A549 (cell line): ENCODE measurements around the gene RIIAD1. TPM values are rescaled to one million over a fixed set of nuclear protein-coding genes. Genes with fewer than 3 reads are reported as not detected.
"Not testable (repeated sequence)": the region's sequence is repeated elsewhere in the genome, so short reads cannot be mapped to it uniquely, and the experiment has no call there.

ENCODE experiments used
- ATAC-seq, 2 experiments: fragments of 200-7000 bp in 1 of 2; fragments of >200 bp in 1 of 2; cut with Nextera tagmentation in 1 of 2; cut with Tn5 transposase in 1 of 2; 3 replicates each; pipeline versions ENCODE4 v1.8.0 to v1.9.1; 2018 to 2020; ENCODE audit warnings: mild to moderate bottlenecking in 1 of 2, moderate library complexity in 1 of 2
- CTCF ChIA-PET: fragments of 300-600 bp; sonication (Branson Sonifier 250); formaldehyde crosslinking; extraction: SDS; loops from one replicate; lab custom pipeline; 2021; ENCODE audit warnings: antibody characterized with exemption, inconsistent platforms; lab: Yijun Ruan, JAX
- POLR2A ChIA-PET: fragments of 350-600 bp; formaldehyde crosslinking; extraction: SDS; loops from one replicate; lab custom pipeline; 2021; ENCODE audit warnings: antibody characterized with exemption, inconsistent platforms; lab: Yijun Ruan, JAX
- DNase-seq, 2 experiments: peaks; one replicate each; pipeline versions ENCODE4 v3.0.0 to v3.0.0-alpha.2; 2011 to 2016; ENCODE audit warnings: low read depth in 1 of 2, low spot score in 1 of 2
- FAIRE-seq: peaks from 2 replicates; lab custom pipeline; 2011; peaks lifted over from hg19 to GRCh38; lab: Jason Lieb, UNC
- H3K27ac ChIP-seq, 2 experiments: fragments of >200 bp; sonication (Bioruptor Twin); formaldehyde crosslinking; 3 replicates each; pipeline ENCODE4 v1.5.1; 2016 to 2017
- H3K4me1 ChIP-seq: fragments of >200 bp; sonication (Bioruptor Twin); formaldehyde crosslinking; 3 replicates; pipeline ENCODE4 v1.6.1; 2016
- H3K4me2 ChIP-seq: fragments of >200 bp; sonication (Bioruptor Twin); formaldehyde crosslinking; 3 replicates; pipeline ENCODE4 v1.6.1; 2016
- H3K4me3 ChIP-seq: fragments of >200 bp; sonication (Bioruptor Twin); formaldehyde crosslinking; 3 replicates; pipeline ENCODE4 v1.5.1; 2016
- H3K9me3 ChIP-seq: fragments of >200 bp; sonication (Bioruptor Twin); formaldehyde crosslinking; 3 replicates; pipeline ENCODE4 v1.6.1; 2016
- BHLHE40 ChIP-seq: IDR thresholded peaks from 2 replicates; pipeline ENCODE4 v1.6.1; 2012; ENCODE audit warnings: low read depth, low read length, inconsistent platforms
- FOSL2 ChIP-seq, 2 experiments: fragments of 450-650 bp in 1 of 2; fragments of >200 bp in 1 of 2; sonication (Bioruptor Twin) in 1 of 2; formaldehyde crosslinking; IDR thresholded peaks; 2 replicates each; pipeline versions ENCODE4 v1.5.0 to v1.6.1; 2016 to 2020; ENCODE audit warnings: mild to moderate bottlenecking in 1 of 2, moderate library complexity in 1 of 2
- FOXS1 ChIP-seq: fragments of 250-450 bp; sonication (Bioruptor Pico); IDR thresholded peaks from 2 replicates; pipeline ENCODE4 v1.5.0; 2020; ENCODE audit warnings: mild to moderate bottlenecking, moderate library complexity
- GATA3 ChIP-seq: IDR thresholded peaks from 2 replicates; pipeline ENCODE4 v1.6.1; 2012; ENCODE audit warnings: borderline replicate concordance
- HOXB13 ChIP-seq: fragments of 250-450 bp; sonication (Bioruptor Pico); IDR thresholded peaks from 2 replicates; pipeline ENCODE4 v1.5.0; 2020; ENCODE audit warnings: low read depth, mild to moderate bottlenecking, moderate library complexity
- JUNB ChIP-seq: fragments of >200 bp; sonication (Bioruptor Twin); formaldehyde crosslinking; IDR thresholded peaks from 2 replicates; pipeline ENCODE4 v1.6.1; 2016
- MAZ ChIP-seq: fragments of 150-350 bp; IDR thresholded peaks from 2 replicates; pipeline ENCODE4 v1.6.1; 2014; ENCODE audit warnings: antibody characterized with exemption, low read depth, low read length, borderline replicate concordance
- MYC ChIP-seq: IDR thresholded peaks from 2 replicates; pipeline ENCODE4 v1.6.1; 2012; ENCODE audit warnings: mild to moderate bottlenecking, inconsistent platforms, low read length, improper control_type of control experiment, borderline replicate concordance
- NFE2L2 ChIP-seq: fragments of 150-350 bp; conservative IDR thresholded peaks from 2 replicates; pipeline ENCODE4 v1.6.1; 2014; ENCODE audit warnings: low read length
- NPAS2 ChIP-seq: fragments of 250-450 bp; sonication (Bioruptor Pico); IDR thresholded peaks from 2 replicates; pipeline ENCODE4 v1.8.0; 2022; ENCODE audit warnings: mild to moderate bottlenecking, moderate library complexity, borderline replicate concordance
- PHF8 ChIP-seq: fragments of 200-600 bp; sonication (generic); IDR thresholded peaks from 2 replicates; pipeline ENCODE4 v1.6.1; 2016; ENCODE audit warnings: low read depth, mild to moderate bottlenecking, antibody characterized with exemption, moderate library complexity, borderline replicate concordance
- RAD21 ChIP-seq, 2 experiments: fragments of >200 bp in 1 of 2; sonication (Bioruptor Twin) in 1 of 2; formaldehyde crosslinking in 1 of 2; IDR thresholded peaks in 1 of 2; conservative IDR thresholded peaks in 1 of 2; 2 replicates in 1 of 2; 3 replicates in 1 of 2; pipeline ENCODE4 v1.6.1; 2012 to 2018; ENCODE audit warnings: inconsistent platforms in 1 of 2
- RCOR1 ChIP-seq: fragments of 150-350 bp; IDR thresholded peaks from 2 replicates; pipeline ENCODE4 v1.6.1; 2014; ENCODE audit warnings: antibody characterized with exemption, low read length, low read depth
- SMC3 ChIP-seq: fragments of >200 bp; sonication (Bioruptor Twin); formaldehyde crosslinking; IDR thresholded peaks from 3 replicates; pipeline ENCODE4 v1.6.1; 2018; ENCODE audit warnings: inconsistent platforms
- SREBF2 ChIP-seq: fragments of 450-650 bp; IDR thresholded peaks from 2 replicates; pipeline ENCODE4 v1.6.1; 2014; ENCODE audit warnings: mild to moderate bottlenecking, moderate library complexity
- TFCP2L1 ChIP-seq: fragments of 250-450 bp; sonication (Bioruptor Pico); IDR thresholded peaks from 2 replicates; pipeline ENCODE4 v1.5.0; 2021; ENCODE audit warnings: mild to moderate bottlenecking
- TP53 ChIP-seq: fragments of 250-450 bp; sonication (Bioruptor Pico); IDR thresholded peaks from 2 replicates; pipeline ENCODE4 v1.5.0; 2021; ENCODE audit warnings: mild to moderate bottlenecking, moderate library complexity
- ZC3H11A ChIP-seq: fragments of 450-650 bp; IDR thresholded peaks from 2 replicates; pipeline ENCODE4 v1.6.1; 2014; ENCODE audit warnings: antibody characterized with exemption, mild to moderate bottlenecking
- ZFP36 ChIP-seq: fragments of 450-650 bp; IDR thresholded peaks from 2 replicates; pipeline ENCODE4 v1.6.1; 2014; ENCODE audit warnings: borderline replicate concordance; ENCODE audit not compliant: partially characterized antibody
- ZNF302 ChIP-seq: fragments of 250-450 bp; sonication (Bioruptor Pico); IDR thresholded peaks from 2 replicates; pipeline ENCODE4 v1.9.0; 2021; ENCODE audit warnings: inconsistent platforms, mild to moderate bottlenecking, moderate library complexity
- WGBS: methylation state at CpG from one replicate; pipeline ENCODE4 v1.1.6; 2017; ENCODE audit errors: missing lambda C conversion rate; 5-methylcytosine and 5-hydroxymethylcytosine counted together
- polyA plus RNA-seq, 4 experiments: library from polyadenylated mRNA; depleted of rRNA in 3 of 4; stranded (reverse); fragments of >200 nt; fragmentation: RNase III in 1 of 4; extraction: RNeasy Plus Mini Kit Qiagen cat#74134 plus additional on column Dnase treatment in 1 of 4; gene quantifications; 2 replicates in 3 of 4; 3 replicates in 1 of 4; pipeline ENCODE4 v1.2.3, GENCODE V29; 2011 to 2017
- TF ChIP-seq, protein P1 (sequence below): fragments of 250-450 bp; sonication (Bioruptor Pico); IDR thresholded peaks from 2 replicates; pipeline ENCODE4 v1.5.0; 2020; ENCODE audit warnings: low read depth, mild to moderate bottlenecking, moderate library complexity
- TF ChIP-seq, protein P2 (sequence below): fragments of >200 bp; sonication (Bioruptor Twin); formaldehyde crosslinking; IDR thresholded peaks from 3 replicates; pipeline ENCODE4 v1.6.1; 2016
- TF ChIP-seq, protein P3 (sequence below): fragments of 250-450 bp; sonication (Bioruptor Pico); IDR thresholded peaks from 2 replicates; pipeline ENCODE4 v1.5.0; 2021; ENCODE audit warnings: mild to moderate bottlenecking, moderate library complexity, borderline replicate concordance

RIIAD1 gene
- polyA plus RNA-seq, 2 of the 4 experiments (the other 2 are of a cell fraction) = not detected

DNA sequence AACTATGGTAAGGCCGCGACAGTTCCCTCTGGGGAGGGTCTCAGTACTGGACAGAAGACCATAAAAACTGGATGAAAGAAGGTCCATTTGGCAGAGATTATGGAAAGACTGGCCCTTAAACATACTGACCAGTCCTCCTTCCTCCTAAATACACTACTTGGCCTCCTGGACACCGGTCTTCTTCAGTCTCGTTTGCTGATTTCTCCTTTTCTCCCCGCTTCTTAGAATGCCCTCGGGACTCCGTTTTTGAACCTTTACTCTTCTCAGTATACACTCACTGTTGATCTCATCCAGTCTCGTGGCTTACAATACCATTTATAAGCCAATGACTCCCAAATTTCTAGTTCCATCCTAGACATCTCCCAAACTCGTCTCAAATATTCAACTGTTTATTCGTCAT lies 42.7 kb downstream of the RIIAD1 start (continued):
- no peak for TF ChIP-seq TP53 (CRISPR knock-in tag)
- TF ChIP-seq, protein P1, sequence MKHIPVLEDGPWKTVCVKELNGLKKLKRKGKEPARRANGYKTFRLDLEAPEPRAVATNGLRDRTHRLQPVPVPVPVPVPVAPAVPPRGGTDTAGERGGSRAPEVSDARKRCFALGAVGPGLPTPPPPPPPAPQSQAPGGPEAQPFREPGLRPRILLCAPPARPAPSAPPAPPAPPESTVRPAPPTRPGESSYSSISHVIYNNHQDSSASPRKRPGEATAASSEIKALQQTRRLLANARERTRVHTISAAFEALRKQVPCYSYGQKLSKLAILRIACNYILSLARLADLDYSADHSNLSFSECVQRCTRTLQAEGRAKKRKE (CRISPR knock-in tag) = no peak
- TF ChIP-seq SREBF2 = no peak
- TF ChIP-seq PHF8 = no peak
- TF ChIP-seq GATA3 = no peak
- TF ChIP-seq RCOR1 = no peak
- TF ChIP-seq NPAS2 (CRISPR knock-in tag) = no peak
- TF ChIP-seq TFCP2L1 = no peak
- TF ChIP-seq JUNB = no peak
- TF ChIP-seq MYC = no peak
- no peak for TF ChIP-seq SMC3
- TF ChIP-seq FOXS1 (CRISPR knock-in tag) = no peak
- TF ChIP-seq HOXB13 (CRISPR knock-in tag) = no peak
- TF ChIP-seq, protein P2, sequence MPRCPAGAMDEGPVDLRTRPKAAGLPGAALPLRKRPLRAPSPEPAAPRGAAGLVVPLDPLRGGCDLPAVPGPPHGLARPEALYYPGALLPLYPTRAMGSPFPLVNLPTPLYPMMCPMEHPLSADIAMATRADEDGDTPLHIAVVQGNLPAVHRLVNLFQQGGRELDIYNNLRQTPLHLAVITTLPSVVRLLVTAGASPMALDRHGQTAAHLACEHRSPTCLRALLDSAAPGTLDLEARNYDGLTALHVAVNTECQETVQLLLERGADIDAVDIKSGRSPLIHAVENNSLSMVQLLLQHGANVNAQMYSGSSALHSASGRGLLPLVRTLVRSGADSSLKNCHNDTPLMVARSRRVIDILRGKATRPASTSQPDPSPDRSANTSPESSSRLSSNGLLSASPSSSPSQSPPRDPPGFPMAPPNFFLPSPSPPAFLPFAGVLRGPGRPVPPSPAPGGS = no peak
- TF ChIP-seq, all 56 proteins: peak for 0

DNA sequence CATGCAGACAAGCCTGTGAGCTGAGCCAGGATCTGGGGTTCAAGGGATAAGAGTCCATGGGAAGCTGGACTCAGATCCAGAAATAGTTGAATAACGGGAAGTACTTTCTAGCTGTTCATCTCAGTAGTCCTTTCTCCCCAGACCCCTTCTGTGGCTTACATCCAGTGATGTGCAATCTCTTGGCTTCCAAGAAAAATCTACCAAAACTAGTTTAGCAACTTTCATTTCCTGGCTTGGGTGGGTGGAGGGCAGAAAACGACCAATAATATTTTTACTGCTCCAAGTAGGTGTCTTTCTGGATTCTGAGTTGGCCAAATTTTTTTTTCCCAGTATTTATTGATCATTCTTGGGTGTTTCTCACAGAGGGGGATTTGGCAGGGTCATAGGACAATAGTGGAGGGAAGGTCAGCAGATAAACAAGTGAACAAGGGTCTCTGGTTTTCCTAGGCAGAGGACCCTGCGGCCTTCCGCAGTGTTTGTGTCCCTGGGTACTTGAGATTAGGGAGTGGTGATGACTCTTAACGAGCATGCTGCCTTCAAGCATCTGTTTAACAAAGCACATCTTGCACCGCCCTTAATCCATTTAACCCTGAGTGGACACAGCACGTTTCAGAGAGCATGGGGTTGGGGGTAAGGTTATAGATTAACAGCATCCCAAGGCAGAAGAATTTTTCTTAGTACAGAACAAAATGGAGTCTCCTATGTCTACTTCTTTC lies 47.2 kb downstream of the RIIAD1 start:
- ATAC-seq, DNase-seq, FAIRE-seq, H3K27ac ChIP-seq, POLR2A ChIA-PET, H3K4me2 ChIP-seq, H3K9me3 ChIP-seq, H3K4me3 ChIP-seq, H3K4me1 ChIP-seq: not testable (repeated sequence)
- WGBS = 49% methylated on average over 4 of the region's 7 CpGs
- CTCF ChIA-PET = interaction anchor here (1.6 kb wide), 1 partner anchor 12 kb away, joined by 3 read pairs; no protein-coding TSS in a partner anchor

DNA sequence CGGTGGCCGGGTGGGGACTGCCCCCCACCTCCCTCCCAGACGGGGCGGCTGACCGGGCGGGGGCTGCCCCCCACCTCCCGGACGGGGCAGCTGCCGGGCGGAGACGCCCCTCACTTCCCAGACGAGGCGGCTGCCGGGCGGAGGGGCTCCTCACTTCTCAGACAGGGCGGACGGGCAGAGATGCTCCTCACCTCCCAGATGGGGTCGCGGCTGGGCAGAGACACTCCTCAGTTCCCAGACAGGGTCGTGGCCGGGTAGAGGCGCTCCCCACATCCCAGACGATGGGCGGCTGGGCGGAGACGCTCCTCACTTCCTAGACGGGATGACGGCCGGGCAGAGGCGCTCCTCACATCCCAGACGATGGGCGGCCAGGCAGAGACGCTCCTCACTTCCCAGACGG lies 47.9 kb downstream of the RIIAD1 start:
- POLR2A ChIA-PET, FAIRE-seq: not testable (repeated sequence)
- CTCF ChIA-PET = interaction anchor here (1.6 kb wide), 1 partner anchor 11 kb away, joined by 3 read pairs; no protein-coding TSS in a partner anchor

DNA sequence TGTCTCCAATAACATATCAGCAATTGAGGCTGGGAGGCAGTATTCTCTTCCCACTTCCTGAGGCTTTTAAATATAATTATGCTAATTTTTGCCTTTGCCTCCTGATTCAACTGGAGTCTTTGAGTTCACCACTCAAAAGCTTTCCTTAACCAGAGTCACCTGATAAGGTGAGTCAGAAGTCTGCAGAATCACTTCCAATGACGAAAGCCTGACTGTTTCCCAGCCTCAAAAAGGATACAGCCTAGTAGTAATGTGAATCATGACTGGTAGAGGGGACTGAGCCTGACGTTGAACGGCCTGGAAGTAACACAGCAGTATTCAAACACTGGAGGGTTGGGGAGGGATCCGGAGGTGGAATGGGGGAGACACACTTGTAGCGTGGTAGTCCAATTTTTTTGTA lies 52.4 kb downstream of the RIIAD1 start:
- Histone ChIP-seq H3K4me3 (no peak overlapping the region), H3K27ac (no peak overlapping the region), H3K4me2 (no peak overlapping the region), H3K4me1 (no peaks in the 10 kb centered on the region), H3K9me3 (no peaks in the 10 kb centered on the region)
- FAIRE-seq = no peak
- 68% methylated on average over 5 of the region's 5 CpGs for WGBS
- POLR2A ChIA-PET = no interaction called here
- CTCF ChIA-PET = interaction anchor here (1.8 to 2.8 kb wide), 3 partner anchors 9 to 63 kb away, joined by 7 to 8 read pairs (median 7); no protein-coding TSS in a partner anchor
- TF ChIP-seq BHLHE40 = no peak
- TF ChIP-seq RAD21 (conservative IDR thresholded peaks at IDR 0.05 in 1 of 2, IDR thresholded peaks at IDR 0.05 in 1 of 2) = no peak
- TF ChIP-seq, protein P2 = no peak
- TF ChIP-seq ZNF302 = no peak
- no peak for TF ChIP-seq NFE2L2
- TF ChIP-seq ZFP36 = no peak
- no peak for TF ChIP-seq MAZ
- no peak for TF ChIP-seq ZC3H11A
- TF ChIP-seq, protein P3, sequence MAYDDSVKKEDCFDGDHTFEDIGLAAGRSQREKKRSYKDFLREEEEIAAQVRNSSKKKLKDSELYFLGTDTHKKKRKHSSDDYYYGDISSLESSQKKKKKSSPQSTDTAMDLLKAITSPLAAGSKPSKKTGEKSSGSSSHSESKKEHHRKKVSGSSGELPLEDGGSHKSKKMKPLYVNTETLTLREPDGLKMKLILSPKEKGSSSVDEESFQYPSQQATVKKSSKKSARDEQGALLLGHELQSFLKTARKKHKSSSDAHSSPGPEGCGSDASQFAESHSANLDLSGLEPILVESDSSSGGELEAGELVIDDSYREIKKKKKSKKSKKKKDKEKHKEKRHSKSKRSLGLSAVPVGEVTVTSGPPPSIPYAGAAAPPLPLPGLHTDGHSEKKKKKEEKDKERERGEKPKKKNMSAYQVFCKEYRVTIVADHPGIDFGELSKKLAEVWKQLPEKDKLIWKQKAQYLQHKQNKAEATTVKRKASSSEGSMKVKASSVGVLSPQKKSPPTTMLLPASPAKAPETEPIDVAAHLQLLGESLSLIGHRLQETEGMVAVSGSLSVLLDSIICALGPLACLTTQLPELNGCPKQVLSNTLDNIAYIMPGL (CRISPR knock-in tag) = no peak
- no peak for TF ChIP-seq FOSL2 (IDR thresholded peaks at IDR 0.05)
- no peak for TF ChIP-seq FOSL2 (CRISPR knock-in tag; IDR thresholded peaks at IDR 0.05)
- TF ChIP-seq RCOR1 = no peak
- peak; percentile 24 to 66; a peak in 4 of 6 replicates for ATAC-seq
- DNase-seq = no peak

More for the DNA sequence above, 47.9 kb downstream of the RIIAD1 start:
- ATAC-seq, H3K4me3 ChIP-seq, H3K9me3 ChIP-seq, H3K27ac ChIP-seq, DNase-seq, H3K4me1 ChIP-seq, H3K4me2 ChIP-seq: not testable (repeated sequence)
- WGBS = 88% methylated on average over 8 of the region's 34 CpGs
